Thoracic aorta (tissue), 2 donors: ENCODE measurements around the gene ATP2B2. TPM values are rescaled to one million over a fixed set of nuclear protein-coding genes. Genes with fewer than 3 reads are reported as not detected.

Experiments used
- ATAC-seq: fragments of 150-250 bp; one replicate; pipeline ENCODE4 v1.8.0; 2017; ENCODE audit warnings: low read depth; ENCODE audit not compliant: insufficient number of reproducible peaks, low FRiP score
- DNase-seq: peaks from one replicate; pipeline ENCODE4 v3.0.0-alpha.2; 2020; ENCODE audit warnings: low spot score
- H3K27ac ChIP-seq, 2 donors: fragments of 200-600 bp; sonication (generic); 1 replicate in 1 of 2; 2 replicates in 1 of 2; pipeline ENCODE4 v1.5.1; 2016; ENCODE audit warnings: mild to moderate bottlenecking in 2 of 2, moderate library complexity in 2 of 2
- H3K27me3 ChIP-seq: fragments of 200-600 bp; sonication (generic); replicated peaks from 2 replicates; pipeline ENCODE4 v1.6.0; 2016; ENCODE audit warnings: mild to moderate bottlenecking; ENCODE audit not compliant: insufficient read depth
- H3K36me3 ChIP-seq: fragments of 200-600 bp; sonication (generic); one replicate; pipeline ENCODE4 v1.5.1; 2016
- H3K4me1 ChIP-seq, 2 donors: fragments of 200-600 bp; sonication (generic); 1 replicate in 1 of 2; 2 replicates in 1 of 2; pipeline versions ENCODE4 v1.5.1 to v1.6.0; 2016; ENCODE audit warnings: low read depth in 2 of 2, mild to moderate bottlenecking in 1 of 2; ENCODE audit not compliant: control insufficient read depth in 1 of 2
- H3K4me3 ChIP-seq: fragments of 200-600 bp; sonication (generic); 2 replicates; pipeline ENCODE4 v1.5.1; 2016; ENCODE audit warnings: mild to moderate bottlenecking
- H3K9me3 ChIP-seq: fragments of 200-600 bp; sonication (generic); 2 replicates; pipeline ENCODE4 v1.5.1; 2016
- CTCF ChIP-seq: fragments of 200-600 bp; sonication (generic); IDR thresholded peaks from one replicate; pipeline ENCODE4 v1.5.1; 2019; ENCODE audit warnings: antibody characterized with exemption
- total RNA-seq, 2 donors: library from RNA; depleted of rRNA; stranded (reverse); fragments of >200 nt; gene quantifications; one replicate each; pipeline versions ENCODE4 v1.1.0 to v1.2.3, GENCODE V29; 2016

Gene ATP2B2
- total RNA-seq, 2 donors from 2014 or later = not detected

DNA sequence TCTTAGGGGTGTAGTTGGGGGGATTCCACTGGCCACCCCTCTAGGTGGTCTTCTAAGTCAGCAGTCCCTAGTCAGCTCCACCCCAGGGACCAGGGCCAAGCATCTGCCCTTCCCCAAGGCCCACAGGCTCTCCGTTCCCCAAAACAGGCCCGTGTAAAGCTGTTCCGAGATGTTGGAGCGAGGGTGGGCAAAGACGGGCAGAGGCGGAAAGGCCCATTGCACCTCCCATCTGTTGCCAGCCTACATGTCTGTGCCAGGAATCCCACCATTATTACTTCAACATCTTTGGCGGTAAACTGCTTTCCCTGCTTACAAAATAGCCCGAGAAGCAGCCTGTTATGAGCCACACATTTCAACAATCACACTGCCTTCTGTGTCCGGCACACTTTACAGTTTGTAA is 1.9 kb upstream of the ATP2B2 start:
- peaks cover 0 to 5% of the 10 kb centered on the region in 2 donors for H3K4me1 ChIP-seq
- no peak for DNase-seq
- TF ChIP-seq CTCF = no peak

GRCh38 chr3:10506696-10507095 is 1.3 kb upstream of the ATP2B2 start:
- Histone ChIP-seq H3K4me1 (peaks cover 0 to 5% of the 10 kb centered on the region in 2 donors), H3K27ac (no peak overlapping the region), H3K9me3 (no peaks in the 10 kb centered on the region), H3K27me3 (no peaks in the 10 kb centered on the region), H3K36me3 (no peaks in the 10 kb centered on the region), H3K4me3 (no peak overlapping the region)
- no peak for TF ChIP-seq CTCF
- ATAC-seq (no peak), DNase-seq (no peak)

More for the DNA sequence above, 1.9 kb upstream of the ATP2B2 start:
- Histone ChIP-seq H3K27ac (no peak overlapping the region), H3K27me3 (no peaks in the 10 kb centered on the region), H3K36me3 (no peaks in the 10 kb centered on the region), H3K9me3 (no peaks in the 10 kb centered on the region), H3K4me3 (no peak overlapping the region)
- no peak for ATAC-seq

- Histone ChIP-seq H3K27ac (no peak overlapping the region), H3K4me1 (peaks cover 0 to 5% of the 10 kb centered on the region in 2 donors), H3K36me3 (no peaks in the 10 kb centered on the region), H3K4me3 (peak overlapping the region; percentile 64), H3K9me3 (no peaks in the 10 kb centered on the region), H3K27me3 (no peaks in the 10 kb centered on the region)
- ATAC-seq = no peak
- DNase-seq = no peak
- no peak for TF ChIP-seq CTCF
Observed at GRCh38 chr3:10505791-10506585, 602 bp upstream of the ATP2B2 start.

DNA sequence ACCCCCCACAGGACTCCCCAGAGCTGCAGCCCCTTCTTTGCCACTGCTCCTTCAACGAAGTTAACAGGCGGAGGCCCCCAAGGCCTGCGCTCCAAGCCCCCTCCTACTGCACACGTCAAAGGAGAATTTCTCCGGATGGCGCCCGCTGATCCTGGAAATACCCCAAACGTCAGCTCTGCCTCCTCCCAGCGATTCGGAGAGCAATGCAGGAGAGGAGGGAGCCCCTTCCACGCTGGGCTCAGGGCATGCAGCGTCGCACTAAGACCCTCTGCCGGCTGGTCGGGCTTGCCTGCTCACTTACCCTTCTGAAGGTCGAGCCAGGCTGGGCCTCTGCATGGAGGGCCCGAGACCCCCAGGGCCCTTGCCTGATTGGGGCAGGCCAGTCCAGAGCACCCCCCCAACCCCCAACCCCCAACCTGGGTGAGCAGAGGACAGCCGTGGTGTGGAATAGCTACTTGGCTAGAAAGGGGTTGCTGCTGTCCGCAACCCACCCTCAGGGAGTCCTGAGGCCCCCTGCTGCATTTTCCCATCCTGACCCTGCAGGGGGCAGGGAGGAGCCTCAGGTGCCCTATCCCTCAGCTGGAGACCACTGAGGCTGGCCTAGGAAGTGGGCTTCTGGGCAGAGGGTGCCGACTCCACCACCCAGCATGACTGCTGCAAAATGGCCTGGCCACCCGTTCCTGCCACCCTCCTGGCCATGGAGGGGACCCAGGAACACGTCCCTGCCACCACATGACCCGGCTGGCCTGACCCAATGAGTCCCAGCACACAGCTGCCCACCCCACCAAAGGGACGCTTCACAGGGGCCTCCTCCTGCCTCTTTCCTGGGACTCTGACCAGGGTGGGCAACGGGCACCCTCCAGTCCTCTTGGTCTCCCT is 976 bp downstream of the ATP2B2 start:
- Histone ChIP-seq H3K27me3 (no peaks in the 10 kb centered on the region), H3K9me3 (no peaks in the 10 kb centered on the region), H3K27ac (no peak overlapping the region), H3K36me3 (no peaks in the 10 kb centered on the region), H3K4me1 (peaks cover 0 to 5% of the 10 kb centered on the region in 2 donors), H3K4me3 (peak overlapping the region; percentile 64)
- TF ChIP-seq CTCF = no peak
- ATAC-seq (no peak), DNase-seq (no peak)

DNA sequence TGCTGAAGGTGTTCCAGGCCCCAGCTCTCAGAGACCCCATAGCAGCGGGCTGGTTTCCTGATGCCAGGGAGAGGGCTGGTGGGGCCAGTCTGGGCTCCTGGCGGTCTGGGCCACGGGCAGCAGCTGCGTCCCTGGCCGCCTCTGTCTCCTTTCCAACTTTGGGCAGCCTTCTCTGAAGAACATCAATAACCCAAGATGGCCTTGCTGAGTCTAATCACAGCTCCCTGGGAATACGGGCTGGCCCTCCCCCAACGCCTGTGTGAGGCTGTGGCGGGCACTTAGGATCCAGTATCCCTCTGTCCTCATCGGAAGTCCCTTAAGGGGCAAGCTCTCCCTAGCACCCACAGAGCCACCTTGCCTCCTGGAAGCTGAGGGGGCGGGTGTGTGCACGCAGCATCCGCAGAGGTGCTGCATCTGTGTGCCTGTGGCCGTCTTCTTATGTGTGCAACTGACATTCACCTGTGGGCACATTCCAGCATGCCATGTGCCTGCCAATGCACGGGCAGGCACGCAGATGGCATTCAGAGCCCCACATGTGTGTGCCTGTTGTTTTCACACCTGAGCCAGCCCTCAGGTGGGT is 2.1 kb downstream of the ATP2B2 start:
- TF ChIP-seq CTCF = no peak
- ATAC-seq (no peak), DNase-seq (no peak)
- no peaks in the 10 kb centered on the region for H3K27me3 ChIP-seq
- no peaks in the 10 kb centered on the region for H3K9me3 ChIP-seq
- no peaks in the 10 kb centered on the region for H3K36me3 ChIP-seq
- H3K27ac ChIP-seq = no peak overlapping the region
- peaks cover 0 to 5% of the 10 kb centered on the region in 2 donors for H3K4me1 ChIP-seq
- H3K4me3 ChIP-seq = no peak overlapping the region
